HEK293 (cell line): Measurements from ENCODE around the gene TTLL3.

ENCODE experiments used
- CTCF ChIP-seq: fragments of 450-650 bp; formaldehyde crosslinking; IDR thresholded peaks from 2 replicates; pipeline ENCODE4 v1.5.1; 2016; ENCODE audit warnings: missing biosample characterization, missing genetic modification characterization
- REST ChIP-seq: fragments of 450-650 bp; formaldehyde crosslinking; IDR thresholded peaks from 2 replicates; pipeline ENCODE4 v1.5.1; 2016; ENCODE audit warnings: missing biosample characterization, missing genetic modification characterization
- SP2 ChIP-seq: fragments of 450-650 bp; formaldehyde crosslinking; IDR thresholded peaks from 2 replicates; pipeline ENCODE4 v1.5.1; 2016; ENCODE audit warnings: missing biosample characterization, missing genetic modification characterization
- YY1 ChIP-seq: fragments of 450-650 bp; formaldehyde crosslinking; IDR thresholded peaks from 2 replicates; pipeline ENCODE4 v1.5.1; 2018; ENCODE audit warnings: missing biosample characterization, missing genetic modification characterization
- ZBTB7A ChIP-seq: fragments of 450-650 bp; formaldehyde crosslinking; IDR thresholded peaks from 2 replicates; pipeline ENCODE4 v1.5.1; 2016; ENCODE audit warnings: low read depth, missing biosample characterization, missing genetic modification characterization
- ZNF112 ChIP-seq: fragments of 450-650 bp; formaldehyde crosslinking; IDR thresholded peaks from 2 replicates; pipeline ENCODE4 v1.5.0; 2017; ENCODE audit warnings: missing biosample characterization, missing genetic modification characterization
- ZNF148 ChIP-seq: fragments of 450-650 bp; formaldehyde crosslinking; IDR thresholded peaks from 2 replicates; pipeline ENCODE4 v1.5.0; 2017; ENCODE audit warnings: missing biosample characterization, missing genetic modification characterization, borderline replicate concordance
- ZNF274 ChIP-seq, 2 experiments: fragments of 200-500 bp in 1 of 2; fragments of 450-650 bp in 1 of 2; sonication (Bioruptor generic) in 1 of 2; formaldehyde crosslinking in 1 of 2; IDR thresholded peaks; 2 replicates each; pipeline versions ENCODE4 v1.5.1 to v1.6.1; 2014 to 2016; ENCODE audit warnings: borderline replicate concordance in 1 of 2, inconsistent platforms in 1 of 2, low read length in 1 of 2, missing biosample characterization in 1 of 2, missing genetic modification characterization in 1 of 2
- ZNF558 ChIP-seq: fragments of 450-650 bp; formaldehyde crosslinking; IDR thresholded peaks from 2 replicates; pipeline ENCODE4 v1.5.1; 2016; ENCODE audit warnings: missing biosample characterization, missing genetic modification characterization
- ZNF560 ChIP-seq: fragments of 450-650 bp; formaldehyde crosslinking; IDR thresholded peaks from 2 replicates; pipeline ENCODE4 v1.5.1; 2017; ENCODE audit warnings: missing biosample characterization, missing genetic modification characterization, borderline replicate concordance
- ZNF626 ChIP-seq: fragments of 450-650 bp; sonication (Bioruptor Pico); formaldehyde crosslinking; IDR thresholded peaks from 2 replicates; pipeline ENCODE4 v1.5.1; 2018; ENCODE audit warnings: missing biosample characterization, missing genetic modification characterization, inconsistent platforms
- ZNF629 ChIP-seq: fragments of 450-650 bp; formaldehyde crosslinking; IDR thresholded peaks from 2 replicates; pipeline ENCODE4 v1.5.1; 2017; ENCODE audit warnings: missing biosample characterization, missing genetic modification characterization
- ZNF707 ChIP-seq: fragments of 450-650 bp; formaldehyde crosslinking; IDR thresholded peaks from 2 replicates; pipeline ENCODE4 v1.5.1; 2016; ENCODE audit warnings: missing biosample characterization, missing genetic modification characterization
- ZNF830 ChIP-seq: fragments of 450-650 bp; IDR thresholded peaks from 2 replicates; pipeline ENCODE4 v1.5.0; 2018; ENCODE audit warnings: missing biosample characterization, missing genetic modification characterization, low read depth, mild to moderate bottlenecking, moderate library complexity

- no peak for TF ChIP-seq YY1 (tag by site-specific recombination)
- TF ChIP-seq CTCF (tag by site-specific recombination), result no peak
- no peak for TF ChIP-seq SP2 (tag by site-specific recombination)
- TF ChIP-seq ZNF626 (tag by site-specific recombination), result no peak
- TF ChIP-seq ZNF112 (tag by site-specific recombination), result no peak
- no peak for TF ChIP-seq ZNF830
- TF ChIP-seq ZNF629, result no peak
- TF ChIP-seq ZNF274 (IDR thresholded peaks at IDR 0.05; ENCODE audit: low read length), result no peak
- TF ChIP-seq ZNF274 (tag by site-specific recombination; IDR thresholded peaks at IDR 0.05; ENCODE audit: borderline replicate concordance), result no peak
- TF ChIP-seq ZNF148 (tag by site-specific recombination), result no peak
- no peak for TF ChIP-seq REST (tag by site-specific recombination)
- no peak for TF ChIP-seq ZNF707 (tag by site-specific recombination)
- TF ChIP-seq ZNF558 (tag by site-specific recombination), result no peak
- no peak for TF ChIP-seq ZNF560 (tag by site-specific recombination)
- no peak for TF ChIP-seq ZBTB7A
These were observed 36.9 kb downstream of the TTLL3 start for GRCh38 chr3:9846931-9847488.
